NCI-H2029 (cell line): ENCODE measurements around the gene ZNF236.

Source experiments
- DNase-seq: peaks from one replicate; lab custom pipeline; 2025; lab: John Stamatoyannopoulos, UW

The ZNF236 gene

GRCh38 chr18:76859474-76860339, 37.4 kb downstream of the ZNF236 start:
- DNase-seq: no peak

GRCh38 chr18:76860411-76860810, 38.1 kb downstream of the ZNF236 start:
- DNase-seq: no peak

DNA sequence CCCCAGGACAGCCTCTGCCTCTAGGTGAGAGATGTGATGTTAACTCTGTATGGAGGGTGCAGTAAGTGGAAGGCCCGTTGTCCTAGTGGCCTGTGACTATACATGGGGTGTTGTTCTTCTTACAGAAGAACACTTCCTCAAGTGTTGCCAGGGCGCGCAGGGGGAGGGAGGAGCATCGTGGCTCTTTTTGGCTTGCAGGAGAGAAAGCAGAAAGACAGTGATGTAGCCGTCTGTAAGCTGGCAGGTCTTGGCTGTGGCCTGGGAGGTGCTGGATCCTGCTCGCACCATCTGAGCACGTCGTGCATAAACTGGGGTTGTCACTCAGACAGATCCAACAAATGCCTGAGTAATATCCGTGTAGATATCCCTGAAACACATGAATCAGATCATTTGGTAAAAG, 44.3 kb downstream of the ZNF236 start:
- DNase-seq: no peak

- DNase-seq: no peak
These were observed 51.0 kb downstream of the ZNF236 start for GRCh38 chr18:76873311-76873710.

- no peak for DNase-seq
These were observed 51.4 kb downstream of the ZNF236 start for GRCh38 chr18:76873713-76874112.

- DNase-seq: no peak
These were observed 52.5 kb downstream of the ZNF236 start for GRCh38 chr18:76874642-76875389.

DNA sequence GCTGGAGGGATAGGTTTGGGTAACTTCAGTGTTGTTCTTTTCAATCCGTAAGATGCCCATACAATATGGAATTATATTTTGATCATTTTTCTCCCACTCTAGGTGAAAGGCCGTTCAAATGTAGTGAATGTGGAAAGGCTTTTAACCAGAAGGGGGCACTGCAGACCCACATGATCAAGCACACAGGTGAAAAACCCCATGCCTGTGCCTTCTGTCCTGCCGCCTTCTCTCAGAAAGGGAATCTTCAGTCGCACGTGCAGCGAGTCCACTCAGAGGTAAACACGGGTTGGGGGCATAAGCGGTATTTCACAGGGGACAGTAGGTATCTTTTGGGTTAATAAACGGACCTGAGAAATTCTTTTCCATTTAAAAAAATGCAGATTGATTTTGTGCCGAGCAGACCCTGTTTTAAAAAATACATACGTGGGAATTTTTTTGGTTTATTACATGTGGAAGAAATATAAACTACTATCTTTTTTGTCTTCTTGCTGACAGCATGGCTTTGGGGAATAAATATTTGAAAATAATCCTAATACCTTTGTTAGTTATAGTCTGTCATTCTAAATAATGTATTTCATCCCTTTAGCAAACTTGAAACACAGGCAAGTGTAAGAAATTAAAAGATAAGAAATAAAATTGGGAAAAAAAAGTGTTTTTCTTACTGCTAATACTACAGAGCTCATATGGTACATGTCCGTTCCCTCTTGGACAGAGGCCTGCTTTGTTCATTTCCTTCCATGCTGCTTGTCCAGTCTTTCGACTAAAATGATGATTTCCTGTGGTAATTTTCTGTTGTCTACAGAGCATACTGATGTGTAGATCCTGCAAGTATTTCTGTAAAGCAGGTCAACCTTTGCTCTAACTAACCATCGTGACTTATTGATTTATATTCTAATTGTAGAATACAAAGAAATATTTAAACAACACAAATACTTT, 53.3 kb downstream of the ZNF236 start:
- peak; percentile 9 for DNase-seq

- DNase-seq: no peak
These were observed 56.1 kb downstream of the ZNF236 start for GRCh38 chr18:76878426-76878825.

DNA sequence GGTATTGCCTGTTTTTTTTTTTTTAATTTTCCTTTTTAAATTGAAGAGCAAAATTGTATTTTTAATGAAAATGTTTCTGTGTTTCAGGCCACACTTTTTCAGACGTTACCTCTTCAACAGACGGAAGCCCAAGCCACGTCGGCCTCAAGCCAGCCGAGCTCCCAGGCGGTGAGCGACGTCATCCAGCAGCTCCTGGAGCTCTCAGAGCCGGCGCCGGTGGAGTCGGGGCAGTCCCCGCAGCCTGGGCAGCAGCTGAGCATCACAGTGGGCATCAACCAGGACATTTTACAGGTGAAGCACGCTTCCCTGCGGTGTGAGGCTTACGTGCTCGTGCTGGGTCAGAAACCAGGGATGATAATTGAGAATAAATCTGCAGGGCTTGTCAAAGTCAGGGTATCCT, 57.7 kb downstream of the ZNF236 start:
- DNase-seq: no peak

- no peak for DNase-seq
These were observed 59.4 kb downstream of the ZNF236 start for GRCh38 chr18:76881744-76882143.

GRCh38 chr18:76882146-76882545, 59.8 kb downstream of the ZNF236 start:
- DNase-seq: no peak

- no peak for DNase-seq
These were observed 62.6 kb downstream of the ZNF236 start for GRCh38 chr18:76885001-76885400.

GRCh38 chr18:76886112-76886511, 63.8 kb downstream of the ZNF236 start:
- DNase-seq: no peak

DNA sequence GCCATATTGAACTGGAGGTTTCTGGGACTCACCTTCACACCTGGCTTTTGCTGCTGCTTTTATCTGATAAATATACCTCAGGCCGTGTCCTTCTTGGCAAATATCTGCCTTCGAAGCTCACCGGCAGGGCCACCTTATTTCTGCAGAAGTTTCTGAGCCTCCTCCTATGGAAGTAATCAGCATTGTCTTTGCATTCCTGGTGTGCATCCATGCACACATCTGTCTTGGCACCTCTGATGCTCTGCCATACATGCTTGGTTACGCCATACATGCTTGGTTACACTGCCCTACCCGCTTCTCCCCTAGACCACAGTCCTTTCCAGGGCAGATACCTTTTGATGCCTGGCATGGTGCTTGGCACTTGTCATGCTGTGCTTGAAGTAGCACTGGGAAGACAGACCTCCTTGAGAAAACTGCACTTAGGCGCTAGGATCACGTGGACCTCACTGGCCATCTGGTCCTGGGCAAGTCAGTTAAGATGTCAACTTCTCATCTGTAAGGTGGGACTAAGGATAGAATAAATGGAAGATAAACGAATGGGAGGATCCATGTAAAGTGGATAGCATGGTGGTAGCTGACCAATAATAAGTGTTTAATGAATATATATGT, 66.8 kb downstream of the ZNF236 start:
- DNase-seq: no peak

DNA sequence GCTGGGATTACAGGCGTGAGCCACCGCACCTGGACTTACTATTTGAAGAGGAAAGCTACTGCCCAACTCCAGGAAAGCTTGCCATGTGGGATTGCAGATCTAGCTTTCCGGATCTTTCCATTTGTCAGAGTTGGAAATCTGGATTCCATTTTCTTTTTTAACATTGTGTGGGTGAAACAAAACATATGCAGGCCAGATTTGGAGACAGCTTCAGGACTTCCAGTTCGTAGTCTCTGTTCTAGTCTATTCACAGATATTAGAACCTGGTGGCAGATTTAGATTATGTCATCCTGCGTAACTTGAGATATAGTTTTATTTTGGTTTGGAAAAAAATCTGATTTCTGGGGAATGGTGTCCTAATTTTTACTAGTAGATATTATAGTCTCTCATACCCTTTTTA, 70.5 kb downstream of the ZNF236 start:
- no peak for DNase-seq

GRCh38 chr18:76894566-76895346, 72.4 kb downstream of the ZNF236 start:
- no peak for DNase-seq

- DNase-seq: no peak
These were observed 73.1 kb downstream of the ZNF236 start for GRCh38 chr18:76895498-76895897.

DNA sequence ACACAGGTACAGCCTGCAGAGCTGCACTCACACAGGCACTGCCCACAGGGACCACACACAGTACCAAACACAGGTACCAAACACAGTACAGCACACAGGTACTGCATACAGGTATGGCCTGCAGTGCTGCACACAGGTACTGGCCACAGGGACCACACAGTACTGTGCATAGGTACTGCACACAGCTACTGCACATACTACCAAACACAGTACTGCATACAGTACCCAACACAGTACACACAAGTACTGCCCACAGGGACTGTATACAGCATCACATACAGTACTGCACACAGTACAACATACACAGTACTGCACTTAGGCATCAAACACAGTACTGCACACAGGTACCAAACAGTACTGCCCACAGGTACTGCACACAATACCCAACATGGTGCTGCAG, 74.3 kb downstream of the ZNF236 start:
- no peak for DNase-seq

- no peak for DNase-seq
These were observed 74.9 kb downstream of the ZNF236 start for GRCh38 chr18:76897257-76897656.

GRCh38 chr18:76903386-76903785, 81.0 kb downstream of the ZNF236 start:
- DNase-seq: no peak

DNA sequence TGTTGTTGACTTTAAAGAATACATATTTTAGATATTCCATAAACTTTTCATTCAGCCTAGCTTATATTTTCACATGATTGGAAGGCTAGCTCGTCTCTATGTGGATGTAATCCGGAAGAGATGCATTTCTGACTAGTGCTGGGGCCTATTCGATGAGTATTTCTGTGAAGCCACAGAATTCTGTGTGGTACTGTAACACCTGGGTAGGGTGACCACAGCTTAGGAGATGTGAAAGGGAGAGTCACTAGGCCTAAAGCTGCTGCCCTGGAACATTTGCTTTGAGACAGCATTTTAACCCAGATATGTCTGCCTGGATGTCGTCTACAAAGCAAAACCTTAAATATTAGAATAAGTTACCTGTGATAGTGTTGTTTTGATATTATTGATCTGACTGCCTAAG, 83.5 kb downstream of the ZNF236 start:
- DNase-seq: no peak
